Esophagus muscularis mucosa (tissue), 4 donors: ENCODE data around the gene IFI6. TPM values are rescaled to one million over a fixed set of nuclear protein-coding genes. Genes with fewer than 3 reads are reported as not detected.
"Not testable (repeated sequence)": the region's sequence is repeated elsewhere in the genome, so short reads cannot be mapped to it uniquely, and the experiment has no call there.

ENCODE experiments used
- DNase-seq: peaks from one replicate; pipeline ENCODE4 v3.0.0-alpha.2; 2017; ENCODE audit errors: extremely low spot score
- H3K27ac ChIP-seq, 4 donors: fragments of 200-600 bp; sonication (generic); replicated peaks in 1 of 4; 1 replicate in 3 of 4; 2 replicates in 1 of 4; pipeline ENCODE4 v1.5.1; 2016 to 2019; ENCODE audit warnings: mild to moderate bottlenecking in 1 of 4
- H3K27me3 ChIP-seq, 4 donors: fragments of 200-600 bp; sonication (generic); one replicate each; pipeline versions ENCODE4 v1.5.1 to v1.6.0; 2016 to 2019
- H3K36me3 ChIP-seq, 4 donors: fragments of 200-600 bp; sonication (generic); one replicate each; pipeline ENCODE4 v1.5.1; 2016 to 2019
- H3K4me1 ChIP-seq, 4 donors: fragments of 200-600 bp; sonication (generic); one replicate each; pipeline ENCODE4 v1.5.1; 2016 to 2019
- H3K4me3 ChIP-seq, 4 donors: fragments of 200-600 bp; sonication (generic); 1 replicate in 2 of 4; 2 replicates in 2 of 4; pipeline ENCODE4 v1.5.1; 2016 to 2019; ENCODE audit warnings: mild to moderate bottlenecking in 4 of 4, moderate library complexity in 1 of 4
- H3K9me3 ChIP-seq, 4 donors: fragments of 200-600 bp; sonication (generic); 1 replicate in 3 of 4; 2 replicates in 1 of 4; pipeline ENCODE4 v1.5.1; 2016 to 2019
- EP300 ChIP-seq: sonication (generic); formaldehyde crosslinking; IDR thresholded peaks from one replicate; pipeline ENCODE4 v1.6.1; 2017; ENCODE audit warnings: antibody characterized with exemption
- POLR2A ChIP-seq: fragments of 450-650 bp; IDR thresholded peaks from one replicate; pipeline ENCODE4 v1.6.1; 2017; ENCODE audit warnings: antibody characterized with exemption, moderate library complexity, mild to moderate bottlenecking, low read depth
- POLR2AphosphoS5 ChIP-seq, 2 donors: sonication (generic); formaldehyde crosslinking; IDR thresholded peaks; one replicate each; pipeline ENCODE4 v1.6.1; 2017; ENCODE audit warnings: antibody characterized with exemption in 2 of 2
- WGBS: methylation state at CpG from one replicate; pipeline ENCODE4 v1.1.5; 2018; 5-methylcytosine and 5-hydroxymethylcytosine counted together
- intact Hi-C: fragments of 100-400 bp; cut with DNase I; formaldehyde crosslinking; loops from one replicate; pipeline ENCODE4 v1.15.1; 2023
- total RNA-seq, 4 donors: library from RNA; depleted of rRNA; stranded (reverse); fragments of >200 nt; gene quantifications; one replicate each; pipeline versions ENCODE4 v1.1.0 to v1.2.1, GENCODE V29; 2016
- TF ChIP-seq, protein P1 (sequence below), 3 experiments: fragments of 200-600 bp in 2 of 3; fragments of 450-650 bp in 1 of 3; sonication (generic) in 2 of 3; IDR thresholded peaks; one replicate each; pipeline ENCODE4 v1.5.1; 2017 to 2019; ENCODE audit warnings: antibody characterized with exemption in 3 of 3, mild to moderate bottlenecking in 2 of 3, moderate library complexity in 1 of 3

IFI6 gene
- total RNA-seq, 4 donors from 2014 or later: 33.2 to 86.3 (median 70.2) TPM

- Histone ChIP-seq H3K36me3 (no peaks in the 10 kb centered on the region), H3K27ac (no peak overlapping the region), H3K4me3 (no peak overlapping the region), H3K4me1 (no peaks in the 10 kb centered on the region), H3K27me3 (peaks cover 0 to 18% (median 0%) of the 10 kb centered on the region in 4 donors), H3K9me3 (peaks cover 0 to 22% (median 18%) of the 10 kb centered on the region in 4 donors)
- intact Hi-C loops: no loop called here
- no peak for DNase-seq
- WGBS: 85% methylated on average over 2 of the region's 2 CpGs
- no peak for TF ChIP-seq POLR2AphosphoS5 (IDR thresholded peaks at IDR 0.05)
- TF ChIP-seq, protein P1, sequence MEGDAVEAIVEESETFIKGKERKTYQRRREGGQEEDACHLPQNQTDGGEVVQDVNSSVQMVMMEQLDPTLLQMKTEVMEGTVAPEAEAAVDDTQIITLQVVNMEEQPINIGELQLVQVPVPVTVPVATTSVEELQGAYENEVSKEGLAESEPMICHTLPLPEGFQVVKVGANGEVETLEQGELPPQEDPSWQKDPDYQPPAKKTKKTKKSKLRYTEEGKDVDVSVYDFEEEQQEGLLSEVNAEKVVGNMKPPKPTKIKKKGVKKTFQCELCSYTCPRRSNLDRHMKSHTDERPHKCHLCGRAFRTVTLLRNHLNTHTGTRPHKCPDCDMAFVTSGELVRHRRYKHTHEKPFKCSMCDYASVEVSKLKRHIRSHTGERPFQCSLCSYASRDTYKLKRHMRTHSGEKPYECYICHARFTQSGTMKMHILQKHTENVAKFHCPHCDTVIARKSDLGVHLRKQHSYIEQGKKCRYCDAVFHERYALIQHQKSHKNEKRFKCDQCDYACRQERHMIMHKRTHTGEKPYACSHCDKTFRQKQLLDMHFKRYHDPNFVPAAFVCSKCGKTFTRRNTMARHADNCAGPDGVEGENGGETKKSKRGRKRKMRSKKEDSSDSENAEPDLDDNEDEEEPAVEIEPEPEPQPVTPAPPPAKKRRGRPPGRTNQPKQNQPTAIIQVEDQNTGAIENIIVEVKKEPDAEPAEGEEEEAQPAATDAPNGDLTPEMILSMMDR (IDR thresholded peaks at IDR 0.05): no peak
- no peak for TF ChIP-seq EP300
- no peak for TF ChIP-seq POLR2A
Observed at GRCh38 chr1:27684176-27684575, 12.2 kb upstream of the IFI6 start.

- H3K27me3 ChIP-seq: peaks cover 0 to 18% (median 0%) of the 10 kb centered on the region in 4 donors
- H3K27ac ChIP-seq: no peak overlapping the region
- no peaks in the 10 kb centered on the region for H3K4me1 ChIP-seq
- no peak for DNase-seq
- H3K4me3 ChIP-seq: no peak overlapping the region
- intact Hi-C loops: no loop called here
- 83% methylated on average over 5 of the region's 5 CpGs for whole genome bisulfite sequencing
- no peaks in the 10 kb centered on the region for H3K36me3 ChIP-seq
- H3K9me3 ChIP-seq: peaks cover 0 to 22% (median 18%) of the 10 kb centered on the region in 4 donors
- TF ChIP-seq EP300 (no peak), POLR2AphosphoS5 (IDR thresholded peaks at IDR 0.05) (no peak), POLR2A (no peak)
- TF ChIP-seq, protein P1 (IDR thresholded peaks at IDR 0.05): no peak
Observed at GRCh38 chr1:27682351-27682944, 10.5 kb upstream of the IFI6 start.

DNA sequence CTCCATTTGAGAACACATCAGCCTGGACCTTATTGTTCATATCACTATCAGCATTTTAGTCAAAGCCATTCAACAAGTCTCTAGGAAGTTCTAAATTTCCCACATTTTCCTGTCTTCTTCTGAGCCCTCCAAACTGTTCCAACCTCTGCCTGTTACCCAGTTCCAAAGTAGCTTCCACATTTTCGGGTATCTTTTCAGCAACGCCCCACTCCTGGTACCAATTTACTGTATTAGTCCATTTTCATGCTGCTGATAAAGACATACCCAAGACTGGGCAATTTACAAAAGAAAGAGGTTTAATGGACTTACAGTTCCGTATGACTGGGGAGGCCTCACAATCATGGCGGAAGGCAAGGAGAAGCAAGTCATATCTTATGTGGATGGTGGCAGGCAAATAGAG is 9.6 kb upstream of the IFI6 start:
- intact Hi-C loops, DNase-seq: not testable (repeated sequence)
- H3K9me3 ChIP-seq: peaks cover 0 to 22% (median 18%) of the 10 kb centered on the region in 4 donors

DNA sequence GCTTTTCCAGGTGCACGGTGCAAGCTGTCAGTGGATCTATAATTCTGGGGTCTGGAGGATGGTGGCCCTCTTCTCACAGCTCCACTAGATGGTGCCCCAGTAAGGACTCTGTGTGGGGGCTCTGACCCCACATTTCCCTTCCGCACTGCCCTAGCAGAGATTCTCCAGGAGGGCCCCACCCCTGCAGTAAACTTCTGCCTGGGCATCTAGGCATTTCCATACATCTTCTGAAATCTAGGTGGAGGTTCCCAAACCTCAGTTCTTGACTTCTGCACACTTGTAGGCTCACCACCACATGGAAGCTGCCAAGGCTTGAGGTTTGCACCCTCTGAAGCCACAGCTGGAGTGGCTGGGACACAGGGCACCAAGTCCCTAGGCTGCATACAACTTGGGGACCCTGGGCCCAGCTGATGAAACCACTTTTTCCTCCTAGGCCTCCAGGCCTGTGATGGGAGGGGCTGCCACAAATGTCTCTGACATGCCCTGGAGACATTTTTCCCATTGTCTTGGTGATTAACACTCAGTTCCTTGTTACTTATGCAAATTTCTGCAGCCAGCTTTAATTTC is 8.3 kb upstream of the IFI6 start:
- H3K4me3 ChIP-seq, intact Hi-C loops, H3K27ac ChIP-seq, H3K4me1 ChIP-seq, DNase-seq, H3K27me3 ChIP-seq, H3K36me3 ChIP-seq: not testable (repeated sequence)
- peaks cover 0 to 22% (median 18%) of the 10 kb centered on the region in 4 donors for H3K9me3 ChIP-seq
- 95% methylated on average over 2 of the region's 2 CpGs for WGBS

More for the DNA sequence above, 9.6 kb upstream of the IFI6 start:
- not testable (repeated sequence) for H3K4me1 ChIP-seq, H3K36me3 ChIP-seq, H3K27ac ChIP-seq, H3K4me3 ChIP-seq
- WGBS: 94% methylated on average over 4 of the region's 4 CpGs
- peaks cover 0 to 16% (median 0%) of the 10 kb centered on the region in 4 donors for H3K27me3 ChIP-seq

- intact Hi-C loops: loop anchor here (10.0 kb wide), 1 partner anchor 156 kb away; the partner anchor contains the start of gene PPP1R8
- H3K9me3 ChIP-seq: peaks cover 0 to 22% (median 18%) of the 10 kb centered on the region in 4 donors
Observed at GRCh38 chr1:27678747-27679146, 6.8 kb upstream of the IFI6 start.

GRCh38 chr1:27676410-27676809 is 4.4 kb upstream of the IFI6 start:
- peaks cover 0 to 13% (median 9%) of the 10 kb centered on the region in 4 donors for H3K9me3 ChIP-seq
- H3K27me3 ChIP-seq: no peaks in the 10 kb centered on the region
- peaks cover 12 to 16% (median 14%) of the 10 kb centered on the region in 4 donors for H3K4me1 ChIP-seq
- H3K27ac ChIP-seq: no peak overlapping the region
- no peak for DNase-seq
- WGBS: 100% methylated on average over 1 of the region's 1 CpG
- H3K36me3 ChIP-seq: no peaks in the 10 kb centered on the region
- TF ChIP-seq, protein P1 (IDR thresholded peaks at IDR 0.05): no peak
- no peak for TF ChIP-seq POLR2AphosphoS5 (IDR thresholded peaks at IDR 0.05)
- no peak for TF ChIP-seq EP300
- TF ChIP-seq POLR2A: no peak
- no peak overlapping the region for H3K4me3 ChIP-seq
- intact Hi-C loops: loop anchor here (10.0 kb wide), 1 partner anchor 158 kb away; the partner anchor contains the start of gene PPP1R8

More at GRCh38 chr1:27678747-27679146, 6.8 kb upstream of the IFI6 start:
- DNase-seq: no peak
- H3K27me3 ChIP-seq: no peaks in the 10 kb centered on the region
- no peak overlapping the region for H3K4me3 ChIP-seq
- H3K27ac ChIP-seq: no peak overlapping the region
- no peaks in the 10 kb centered on the region for H3K36me3 ChIP-seq
- H3K4me1 ChIP-seq: no peaks in the 10 kb centered on the region
- no peak for TF ChIP-seq EP300
